Measurements from ENCODE around the gene BHLHE40.
"Not testable (repeated sequence)": the region's sequence is repeated elsewhere in the genome, so short reads cannot be mapped to it uniquely, and the experiment has no call there.

The BHLHE40 gene

GRCh38 chr3:4967683-4968082, 11.6 kb upstream of the BHLHE40 start:
- H3K9ac ChIP-seq (ENCODE audit: low read depth, low read length); H3K9me3 ChIP-seq (ENCODE audit: insufficient read depth, low read length, severe bottlenecking); H4K20me1 ChIP-seq (ENCODE audit: insufficient read depth, low read length); H3K36me3 ChIP-seq (ENCODE audit: insufficient read depth, low read length); H3K4me2 ChIP-seq (ENCODE audit: insufficient read depth, low read length); ATAC-seq (ENCODE audit: insufficient read depth, low read depth); H3K4me3 ChIP-seq (ENCODE audit: low read depth in 1 of 2, low read length in 2 of 2); DNase-seq; H3K27ac ChIP-seq (ENCODE audit: low read length); H3K4me1 ChIP-seq (ENCODE audit: insufficient read depth, low read length); H3K27me3 ChIP-seq (ENCODE audit: insufficient read depth, low read length, poor library complexity); H3K79me2 ChIP-seq (ENCODE audit: insufficient read depth, low read length); H2AFZ ChIP-seq (ENCODE audit: low read depth, low read length): not testable (repeated sequence)

- not testable (repeated sequence) for H3K27ac ChIP-seq (ENCODE audit: low read length); ATAC-seq (ENCODE audit: insufficient read depth, low read depth); H3K9ac ChIP-seq (ENCODE audit: low read depth, low read length); H3K4me2 ChIP-seq (ENCODE audit: insufficient read depth, low read length); H3K36me3 ChIP-seq (ENCODE audit: insufficient read depth, low read length); H3K4me1 ChIP-seq (ENCODE audit: insufficient read depth, low read length); H3K27me3 ChIP-seq (ENCODE audit: insufficient read depth, low read length, poor library complexity); H2AFZ ChIP-seq (ENCODE audit: low read depth, low read length); H3K79me2 ChIP-seq (ENCODE audit: insufficient read depth, low read length); H3K4me3 ChIP-seq (ENCODE audit: low read depth in 1 of 2, low read length in 2 of 2); H4K20me1 ChIP-seq (ENCODE audit: insufficient read depth, low read length); DNase-seq; H3K9me3 ChIP-seq (ENCODE audit: insufficient read depth, low read length, severe bottlenecking)
These were observed 7.8 kb upstream of the BHLHE40 start for GRCh38 chr3:4971437-4971836.

- H3K4me3 ChIP-seq (ENCODE audit: low read depth in 1 of 2, low read length in 2 of 2): no peak overlapping the region
- no peak overlapping the region for H3K9ac ChIP-seq (ENCODE audit: low read depth, low read length)
- no peak for TF ChIP-seq CTCF (IDR thresholded peaks at IDR 0.05; ENCODE audit: borderline replicate concordance, extremely low read depth, low read length, poor library complexity, severe bottlenecking)
- no peak for TF ChIP-seq EZH2 (IDR thresholded peaks at IDR 0.05; ENCODE audit: borderline replicate concordance, low read depth, low read length, severe bottlenecking)
- no peaks in the 10 kb centered on the region for H3K27me3 ChIP-seq (ENCODE audit: insufficient read depth, low read length, poor library complexity)
- no peaks in the 10 kb centered on the region for H3K9me3 ChIP-seq (ENCODE audit: insufficient read depth, low read length, severe bottlenecking)
- peaks cover 13% of the 10 kb centered on the region for H3K4me1 ChIP-seq (ENCODE audit: insufficient read depth, low read length)
- H2AFZ ChIP-seq (ENCODE audit: low read depth, low read length): no peak overlapping the region
- DNase-seq: no peak
- no peak for ATAC-seq (ENCODE audit: insufficient read depth, low read depth)
- no peak overlapping the region for H3K4me2 ChIP-seq (ENCODE audit: insufficient read depth, low read length)
- H4K20me1 ChIP-seq (ENCODE audit: insufficient read depth, low read length): no peaks in the 10 kb centered on the region
- H3K36me3 ChIP-seq (ENCODE audit: insufficient read depth, low read length): no peaks in the 10 kb centered on the region
- no peak overlapping the region for H3K27ac ChIP-seq (ENCODE audit: low read length)
- no peaks in the 10 kb centered on the region for H3K79me2 ChIP-seq (ENCODE audit: insufficient read depth, low read length)
These were observed 7.4 kb upstream of the BHLHE40 start for GRCh38 chr3:4971838-4972237.

- Histone ChIP-seq H3K9ac (ENCODE audit: low read depth, low read length) (no peak overlapping the region), H3K27me3 (ENCODE audit: insufficient read depth, low read length, poor library complexity) (no peaks in the 10 kb centered on the region), H3K79me2 (ENCODE audit: insufficient read depth, low read length) (no peaks in the 10 kb centered on the region), H2AFZ (ENCODE audit: low read depth, low read length) (no peak overlapping the region), H3K4me1 (ENCODE audit: insufficient read depth, low read length) (peaks cover 24% of the 10 kb centered on the region), H3K27ac (ENCODE audit: low read length) (no peak overlapping the region), H3K4me2 (ENCODE audit: insufficient read depth, low read length) (no peak overlapping the region), H3K4me3 (ENCODE audit: low read depth in 1 of 2, low read length in 2 of 2) (no peak overlapping the region), H4K20me1 (ENCODE audit: insufficient read depth, low read length) (no peaks in the 10 kb centered on the region), H3K36me3 (ENCODE audit: insufficient read depth, low read length) (no peaks in the 10 kb centered on the region), H3K9me3 (ENCODE audit: insufficient read depth, low read length, severe bottlenecking) (no peaks in the 10 kb centered on the region)
- DNase-seq (no peak), ATAC-seq (ENCODE audit: insufficient read depth, low read depth) (no peak)
- TF ChIP-seq CTCF (IDR thresholded peaks at IDR 0.05; ENCODE audit: borderline replicate concordance, extremely low read depth, low read length, poor library complexity, severe bottlenecking) (no peak), EZH2 (IDR thresholded peaks at IDR 0.05; ENCODE audit: borderline replicate concordance, low read depth, low read length, severe bottlenecking) (no peak)
These were observed 6.3 kb upstream of the BHLHE40 start for GRCh38 chr3:4972652-4973643.

Measured in DND-41 (cell line).